Neural cell (in vitro differentiated cells): ENCODE data around the gene ZMYND19. TPM values are rescaled to one million over a fixed set of nuclear protein-coding genes. Genes with fewer than 3 reads are reported as not detected.

ENCODE experiments used
- H2AFZ ChIP-seq: fragments of 200-600, 300-800 bp; sonication (generic), shearing (Covaris generic); 2 replicates; pipeline ENCODE4 v1.6.0; 2014; ENCODE audit warnings: low read depth, mild to moderate bottlenecking, antibody characterized with exemption, low read length, moderate library complexity
- H3F3A ChIP-seq: fragments of 200-600 bp; shearing (Covaris generic); 2 replicates; pipeline ENCODE4 v1.6.1; 2016; ENCODE audit warnings: mild to moderate bottlenecking, moderate library complexity, mixed read lengths, antibody characterized with exemption, low read length; ENCODE audit not compliant: insufficient read depth, poor library complexity, severe bottlenecking
- H3K27ac ChIP-seq: fragments of 200-600, 300-800 bp; sonication (generic), shearing (Covaris generic); 2 replicates; pipeline ENCODE4 v1.5.1; 2014; ENCODE audit warnings: mild to moderate bottlenecking, low read length, moderate library complexity
- H3K27me3 ChIP-seq: fragments of 300-800, 200-600 bp; sonication (generic), shearing (Covaris generic); 2 replicates; pipeline ENCODE4 v1.6.0; 2014; ENCODE audit warnings: mild to moderate bottlenecking, low read depth, low read length, moderate library complexity; ENCODE audit not compliant: insufficient read depth
- H3K36me3 ChIP-seq: fragments of 300-800, 200-600 bp; sonication (generic), shearing (Covaris generic); 2 replicates; pipeline ENCODE4 v1.5.1; 2014; ENCODE audit warnings: mild to moderate bottlenecking, antibody characterized with exemption, low read length, moderate library complexity; ENCODE audit not compliant: insufficient read depth
- H3K4me2 ChIP-seq: fragments of 300-800, 200-600 bp; sonication (generic), shearing (Covaris generic); 2 replicates; pipeline ENCODE4 v1.6.0; 2014; ENCODE audit warnings: mild to moderate bottlenecking, low read length
- H3K4me3 ChIP-seq: fragments of 300-800, 200-600 bp; sonication (generic), shearing (Covaris generic); 2 replicates; pipeline ENCODE4 v1.5.1; 2014; ENCODE audit warnings: mild to moderate bottlenecking, low read length, moderate library complexity
- H3K79me2 ChIP-seq: fragments of 200-600 bp; shearing (Covaris generic); replicated peaks from 2 replicates; pipeline ENCODE4 v1.6.0; 2014; ENCODE audit warnings: mild to moderate bottlenecking, low read length, moderate library complexity; ENCODE audit not compliant: insufficient read depth
- H3K9ac ChIP-seq: fragments of 300-800, 200-600 bp; sonication (generic), shearing (Covaris generic); 2 replicates; pipeline ENCODE4 v1.6.1; 2016; ENCODE audit warnings: mild to moderate bottlenecking, low read length, mixed read lengths
- H3K9me2 ChIP-seq: fragments of 200-600 bp; shearing (Covaris generic); 2 replicates; pipeline ENCODE4 v1.6.1; 2016; ENCODE audit warnings: mild to moderate bottlenecking, low read length, mixed read lengths; ENCODE audit not compliant: insufficient read depth
- H3K9me3 ChIP-seq: fragments of 200-600, 300-800 bp; sonication (generic), shearing (Covaris generic); 2 replicates; pipeline ENCODE4 v1.6.1; 2016; ENCODE audit warnings: mild to moderate bottlenecking, mixed run types, low read length, moderate library complexity, mixed read lengths
- H4K20me1 ChIP-seq: fragments of 200-600 bp; shearing (Covaris generic); 2 replicates; pipeline ENCODE4 v1.6.1; 2016; ENCODE audit warnings: mild to moderate bottlenecking, mixed run types; ENCODE audit not compliant: insufficient read depth
- CTCF ChIP-seq: fragments of 450-650 bp; IDR thresholded peaks from 2 replicates; pipeline ENCODE4 v1.5.1; 2014; ENCODE audit warnings: antibody characterized with exemption, mild to moderate bottlenecking, moderate library complexity; ENCODE audit not compliant: poor library complexity, severe bottlenecking
- EP300 ChIP-seq: fragments of 450-650 bp; conservative IDR thresholded peaks from 2 replicates; pipeline ENCODE4 v1.6.1; 2014; ENCODE audit warnings: antibody characterized with exemption, mild to moderate bottlenecking, moderate library complexity; ENCODE audit not compliant: poor library complexity, severe bottlenecking
- EZH2 ChIP-seq: fragments of 200-600, 300-800 bp; shearing (Covaris generic), sonication (generic); IDR thresholded peaks from 2 replicates; pipeline ENCODE4 v1.6.1; 2014; ENCODE audit warnings: antibody characterized with exemption, low read length, borderline replicate concordance, mild to moderate bottlenecking; ENCODE audit not compliant: insufficient read depth, poor library complexity, severe bottlenecking
- MXI1 ChIP-seq: fragments of 450-650 bp; conservative IDR thresholded peaks from 2 replicates; pipeline ENCODE4 v1.6.1; 2014; ENCODE audit warnings: antibody characterized with exemption, mild to moderate bottlenecking; ENCODE audit not compliant: poor library complexity, severe bottlenecking
- POLR2AphosphoS5 ChIP-seq: IDR thresholded peaks from 2 replicates; pipeline ENCODE4 v1.6.1; 2012
- RAD21 ChIP-seq: fragments of 450-650 bp; conservative IDR thresholded peaks from 2 replicates; pipeline ENCODE4 v1.6.1; 2014; ENCODE audit warnings: antibody characterized with exemption, mild to moderate bottlenecking, moderate library complexity
- REST ChIP-seq: IDR thresholded peaks from 2 replicates; pipeline ENCODE4 v1.6.1; 2012; ENCODE audit warnings: borderline replicate concordance
- SMC3 ChIP-seq: fragments of 450-650 bp; conservative IDR thresholded peaks from 2 replicates; pipeline ENCODE4 v1.6.1; 2014; ENCODE audit warnings: antibody characterized with exemption, mild to moderate bottlenecking, moderate library complexity; ENCODE audit not compliant: poor library complexity
- TAF1 ChIP-seq: IDR thresholded peaks from 2 replicates; pipeline ENCODE4 v1.6.1; 2012; ENCODE audit warnings: low read depth
- polyA plus RNA-seq: library from polyadenylated mRNA; depleted of rRNA; stranded (reverse); fragments of >200 nt; gene quantifications from 2 replicates; pipeline ENCODE4 v1.2.3, GENCODE V29; 2014

The ZMYND19 gene
- polyA plus RNA-seq, 1 donor from 2014 or later, result 54.8 TPM

GRCh38 chr9:137582286-137582860 lies 7.9 kb downstream of the ZMYND19 start:
- H3K4me2 ChIP-seq, result no peak overlapping the region
- H3K9ac ChIP-seq, result no peak overlapping the region
- peak; percentile 42 for TF ChIP-seq RAD21
- no peak for TF ChIP-seq EP300
- H3K4me3 ChIP-seq, result no peak overlapping the region
- no peaks in the 10 kb centered on the region for H3K9me3 ChIP-seq
- H3K9me2 ChIP-seq, result no peaks in the 10 kb centered on the region
- H4K20me1 ChIP-seq, result no peaks in the 10 kb centered on the region
- no peak overlapping the region for H2AFZ ChIP-seq
- H3K79me2 ChIP-seq, result peaks cover 7% of the 10 kb centered on the region
- no peaks in the 10 kb centered on the region for H3F3A ChIP-seq
- no peak overlapping the region for H3K27ac ChIP-seq
- H3K36me3 ChIP-seq, result no peaks in the 10 kb centered on the region
- no peaks in the 10 kb centered on the region for H3K27me3 ChIP-seq

- Histone ChIP-seq H3F3A (no peaks in the 10 kb centered on the region), H3K9ac (no peak overlapping the region), H3K4me2 (no peak overlapping the region), H3K79me2 (peaks cover 14% of the 10 kb centered on the region), H3K9me2 (no peaks in the 10 kb centered on the region), H3K36me3 (no peaks in the 10 kb centered on the region), H2AFZ (no peak overlapping the region), H3K27ac (no peak overlapping the region), H3K4me3 (no peak overlapping the region), H4K20me1 (no peaks in the 10 kb centered on the region), H3K27me3 (no peaks in the 10 kb centered on the region), H3K9me3 (no peaks in the 10 kb centered on the region)
- TF ChIP-seq MXI1, result no peak
- no peak for TF ChIP-seq REST
- no peak for TF ChIP-seq EP300
Observed at GRCh38 chr9:137581361-137582285, 8.7 kb downstream of the ZMYND19 start.

- Histone ChIP-seq H4K20me1 (no peaks in the 10 kb centered on the region), H3K27ac (no peak overlapping the region), H3K4me2 (no peak overlapping the region), H3F3A (no peaks in the 10 kb centered on the region), H3K9me3 (no peaks in the 10 kb centered on the region), H3K4me3 (no peak overlapping the region), H3K27me3 (no peaks in the 10 kb centered on the region), H3K9me2 (no peaks in the 10 kb centered on the region), H3K9ac (no peak overlapping the region), H2AFZ (no peak overlapping the region), H3K36me3 (no peaks in the 10 kb centered on the region), H3K79me2 (peaks cover 14% of the 10 kb centered on the region)
- TF ChIP-seq SMC3 (no peak), CTCF (no peak), RAD21 (no peak), MXI1 (no peak), TAF1 (no peak), REST (no peak), POLR2AphosphoS5 (no peak), EZH2 (no peak), EP300 (no peak)
Observed at GRCh38 chr9:137580954-137581322, 9.4 kb downstream of the ZMYND19 start.
